Stimulated activated CD8-positive, alpha-beta memory T cell treated with anti-CD3 and anti-CD28 coated beads, Interleukin-4, amount 100 ng/mL, for 1 hour (primary cell): ENCODE data around the gene POLD4.

ENCODE experiments used
- DNase-seq, 2 donors: peaks; one replicate each; pipeline ENCODE4 v3.0.0-alpha.2; 2020; ENCODE audit warnings: low read depth in 2 of 2, low spot score in 1 of 2

POLD4 gene

GRCh38 chr11:67371911-67372320 is 18.6 kb upstream of the POLD4 start:
- no peak for DNase-seq

GRCh38 chr11:67371189-67371910 is 18.0 kb upstream of the POLD4 start:
- no peak for DNase-seq

- DNase-seq = no peak
Observed at GRCh38 chr11:67370351-67371076, 17.2 kb upstream of the POLD4 start.

- DNase-seq = no peak
Observed at GRCh38 chr11:67369801-67370284, 16.5 kb upstream of the POLD4 start.

- no peak for DNase-seq
Observed at GRCh38 chr11:67369275-67369674, 15.9 kb upstream of the POLD4 start.

GRCh38 chr11:67368621-67369020 is 15.3 kb upstream of the POLD4 start:
- DNase-seq = no peak

GRCh38 chr11:67367761-67368227 is 14.4 kb upstream of the POLD4 start:
- DNase-seq = no peak

GRCh38 chr11:67366961-67367760 is 13.8 kb upstream of the POLD4 start:
- no peak for DNase-seq

GRCh38 chr11:67366546-67366945 is 13.2 kb upstream of the POLD4 start:
- no peak for DNase-seq

- no peak for DNase-seq
Observed at GRCh38 chr11:67365736-67366444, 12.5 kb upstream of the POLD4 start.

GRCh38 chr11:67364783-67365722 is 11.7 kb upstream of the POLD4 start:
- no peak for DNase-seq

- DNase-seq = no peak
Observed at GRCh38 chr11:67364169-67364568, 10.8 kb upstream of the POLD4 start.

- no peak for DNase-seq
Observed at GRCh38 chr11:67357831-67358670, 4.7 kb upstream of the POLD4 start.

GRCh38 chr11:67356864-67357561 is 3.7 kb upstream of the POLD4 start:
- DNase-seq = peak in 1 of 2 donors; percentile 51

GRCh38 chr11:67356387-67356863 is 3.1 kb upstream of the POLD4 start:
- DNase-seq = no peak

GRCh38 chr11:67355794-67356386 is 2.5 kb upstream of the POLD4 start:
- DNase-seq = no peak

- no peak for DNase-seq
Observed at GRCh38 chr11:67355023-67355793, 1.9 kb upstream of the POLD4 start.
